Aorta (tissue), 5 donors: ENCODE data around the gene SLC15A3. TPM values are rescaled to one million over a fixed set of nuclear protein-coding genes. Genes with fewer than 3 reads are reported as not detected.

Experiments used
- ATAC-seq: fragments of 200-7000 bp; cut with Tn5 transposase; one replicate; pipeline ENCODE4 v1.9.1; 2022; ENCODE audit warnings: moderate library complexity; ENCODE audit not compliant: low FRiP score
- DNase-seq, 2 donors: peaks; one replicate each; pipeline ENCODE4 v3.0.0-alpha.2; 2020
- H3K27ac ChIP-seq, 2 donors: one replicate each; pipeline ENCODE4 v1.5.1; 2013; ENCODE audit warnings: low read length in 2 of 2, mild to moderate bottlenecking in 2 of 2, moderate library complexity in 2 of 2, control low read depth in 1 of 2, inconsistent platforms in 1 of 2, low read depth in 1 of 2
- H3K27me3 ChIP-seq, 2 donors: one replicate each; pipeline ENCODE4 v1.6.1; 2013; ENCODE audit warnings: control low read depth in 1 of 2, low read length in 1 of 2, mild to moderate bottlenecking in 1 of 2, moderate library complexity in 1 of 2; ENCODE audit not compliant: insufficient read depth in 2 of 2, control insufficient read depth in 1 of 2
- H3K36me3 ChIP-seq, 2 donors: one replicate each; pipeline ENCODE4 v1.6.1; 2013; ENCODE audit warnings: control low read depth in 1 of 2, low read length in 1 of 2, mild to moderate bottlenecking in 1 of 2; ENCODE audit not compliant: insufficient read depth in 2 of 2, control insufficient read depth in 1 of 2
- H3K4me1 ChIP-seq, 2 donors: one replicate each; pipeline ENCODE4 v1.6.1; 2013; ENCODE audit warnings: low read length in 2 of 2, control low read depth in 1 of 2, mild to moderate bottlenecking in 1 of 2, moderate library complexity in 1 of 2; ENCODE audit not compliant: insufficient read depth in 2 of 2, control insufficient read depth in 1 of 2
- H3K4me3 ChIP-seq, 2 donors: one replicate each; pipeline ENCODE4 v1.5.1; 2013; ENCODE audit warnings: low read length in 2 of 2, control low read depth in 1 of 2, mild to moderate bottlenecking in 1 of 2
- H3K9me3 ChIP-seq: one replicate; pipeline ENCODE4 v1.6.1; 2013; ENCODE audit warnings: mild to moderate bottlenecking, low read length; ENCODE audit not compliant: control insufficient read depth
- WGBS, 2 donors: extraction: QIAGEN DNeasy Blood & Tissue Kit; methylation state at CpG; one replicate each; pipeline ENCODE4 v1.1.7; 2013; 5-methylcytosine and 5-hydroxymethylcytosine counted together
- intact Hi-C, 2 donors: fragments of 100-400 bp; cut with DNase I; formaldehyde crosslinking; loops; one replicate each; pipeline versions ENCODE4 v1.14.2 to v1.15.0; 2022
- polyA plus RNA-seq, 2 donors: library from polyadenylated mRNA; stranded (reverse); fragments of 200-250 nt; gene quantifications; one replicate each; pipeline ENCODE4 v1.2.3, GENCODE V29; 2013
- total RNA-seq, 2 donors: library from RNA; stranded (reverse); fragmentation: NEBNext Ultra II Directional; extraction: Animal tissue kit (Norgen Biotek cat#: 25700); gene quantifications; one replicate each; pipeline ENCODE4 v1.2.1, GENCODE V29; 2021
- donor health status: healthy with polysubstance abuse.
- donor health status: Bipolar disorder and iron deficiency.
- donor health status: DM: no; HTN: no; CAD: no.
- donor health status: DM: no; HTN: no; CAD: no.
- donor health status: DM: yes; HTN: yes; CAD: no.

The SLC15A3 gene
- total and polyA plus RNA-seq, 4 donors: 21.2 to 47.8 (median 35.9) TPM

GRCh38 chr11:60945295-60945667 lies 6.7 kb downstream of the SLC15A3 start:
- DNase-seq: peak in 1 of 2 donors; percentile 26
- H3K27ac ChIP-seq: no peak overlapping the region
- no peaks in the 10 kb centered on the region for H3K36me3 ChIP-seq
- H3K4me3 ChIP-seq: no peak overlapping the region
- WGBS, 2 donors: 95 to 97% methylated on average over 5 of the region's 5 CpGs
- no peaks in the 10 kb centered on the region for H3K27me3 ChIP-seq
- H3K9me3 ChIP-seq: no peaks in the 10 kb centered on the region
- intact Hi-C loops: loop anchor here in 1 of 2 donors (5.0 kb wide), 1 partner anchor 33 kb away; the partner anchor contains the start of gene TMEM109
- ATAC-seq: no peak
- H3K4me1 ChIP-seq: no peaks in the 10 kb centered on the region

GRCh38 chr11:60944490-60945294 lies 7.3 kb downstream of the SLC15A3 start:
- no peaks in the 10 kb centered on the region for H3K36me3 ChIP-seq
- no peaks in the 10 kb centered on the region for H3K4me1 ChIP-seq
- ATAC-seq: no peak
- intact Hi-C loops: loop anchor here in 1 of 2 donors (5.0 kb wide), 1 partner anchor 32 kb away; the partner anchor contains the start of gene TMEM109
- DNase-seq: peak; percentile 20 to 33
- no peak overlapping the region for H3K4me3 ChIP-seq
- no peak overlapping the region for H3K27ac ChIP-seq
- no peaks in the 10 kb centered on the region for H3K27me3 ChIP-seq
- no peaks in the 10 kb centered on the region for H3K9me3 ChIP-seq
- 81 to 90% methylated on average over 11 of the region's 11 CpGs for WGBS, 2 donors

GRCh38 chr11:60942970-60943565 lies 8.9 kb downstream of the SLC15A3 start:
- Histone ChIP-seq H3K4me3 (no peak overlapping the region), H3K36me3 (peaks cover 0 to 2% of the 10 kb centered on the region in 2 donors), H3K27me3 (no peaks in the 10 kb centered on the region), H3K27ac (no peak overlapping the region), H3K4me1 (no peaks in the 10 kb centered on the region), H3K9me3 (no peaks in the 10 kb centered on the region)
- 75 to 76% methylated on average over 9 of the region's 9 CpGs for WGBS, 2 donors
- DNase-seq (peak; percentile 17 to 50), ATAC-seq (no peak)
- intact Hi-C loops: no loop called here

GRCh38 chr11:60942219-60942618 lies 9.8 kb downstream of the SLC15A3 start:
- DNase-seq: peak in 1 of 2 donors; percentile 49
- Histone ChIP-seq H3K9me3 (no peaks in the 10 kb centered on the region), H3K4me3 (no peak overlapping the region), H3K36me3 (peaks cover 0 to 2% of the 10 kb centered on the region in 2 donors), H3K27ac (no peak overlapping the region), H3K27me3 (no peaks in the 10 kb centered on the region), H3K4me1 (no peaks in the 10 kb centered on the region)
- no peak for ATAC-seq
- intact Hi-C loops: no loop called here
- 95 to 98% methylated on average over 4 of the region's 4 CpGs for WGBS, 2 donors

- no peaks in the 10 kb centered on the region for H3K9me3 ChIP-seq
- H3K36me3 ChIP-seq: peaks cover 0 to 2% of the 10 kb centered on the region in 2 donors
- no peak overlapping the region for H3K4me3 ChIP-seq
- 93% methylated on average over 6 of the region's 6 CpGs for WGBS, 2 donors
- intact Hi-C loops: no loop called here
- no peak for ATAC-seq
- no peak overlapping the region for H3K27ac ChIP-seq
- H3K27me3 ChIP-seq: no peaks in the 10 kb centered on the region
- H3K4me1 ChIP-seq: no peaks in the 10 kb centered on the region
- peak in 1 of 2 donors; percentile 20 for DNase-seq
Observed at GRCh38 chr11:60941371-60942119, 10.4 kb downstream of the SLC15A3 start.

- H3K9me3 ChIP-seq: no peaks in the 10 kb centered on the region
- ATAC-seq: no peak
- 51 to 58% methylated on average over 2 of the region's 2 CpGs for WGBS, 2 donors
- intact Hi-C loops: no loop called here
- no peak for DNase-seq
- H3K4me1 ChIP-seq: no peaks in the 10 kb centered on the region
- no peaks in the 10 kb centered on the region for H3K27me3 ChIP-seq
- H3K4me3 ChIP-seq: no peak overlapping the region
- H3K36me3 ChIP-seq: peaks cover 0 to 2% of the 10 kb centered on the region in 2 donors
- no peak overlapping the region for H3K27ac ChIP-seq
Observed at GRCh38 chr11:60939855-60940254, 12.1 kb downstream of the SLC15A3 start.

GRCh38 chr11:60939301-60939700 lies 12.7 kb downstream of the SLC15A3 start:
- Histone ChIP-seq H3K4me3 (no peak overlapping the region), H3K36me3 (peaks cover 0 to 2% of the 10 kb centered on the region in 2 donors), H3K27ac (no peak overlapping the region), H3K9me3 (no peaks in the 10 kb centered on the region), H3K4me1 (no peaks in the 10 kb centered on the region), H3K27me3 (no peaks in the 10 kb centered on the region)
- WGBS, 2 donors: 87% methylated on average over 7 of the region's 7 CpGs
- no peak for ATAC-seq
- peak; percentile 16 to 55 for DNase-seq
- intact Hi-C loops: no loop called here

- peaks cover 0 to 2% of the 10 kb centered on the region in 2 donors for H3K36me3 ChIP-seq
- WGBS, 2 donors: 68 to 80% methylated on average over 9 of the region's 9 CpGs
- intact Hi-C loops: no loop called here
- H3K9me3 ChIP-seq: no peaks in the 10 kb centered on the region
- H3K4me1 ChIP-seq: no peaks in the 10 kb centered on the region
- ATAC-seq: no peak
- DNase-seq: no peak
- no peak overlapping the region for H3K27ac ChIP-seq
- H3K4me3 ChIP-seq: no peak overlapping the region
- no peaks in the 10 kb centered on the region for H3K27me3 ChIP-seq
Observed at GRCh38 chr11:60938500-60938899, 13.5 kb downstream of the SLC15A3 start.
